Breast epithelium (tissue), 4 donors: ENCODE results near the gene PARP15. TPM values are rescaled to one million over a fixed set of nuclear protein-coding genes. Genes with fewer than 3 reads are reported as not detected.

ENCODE experiments used
- DNase-seq, 2 donors: peaks; one replicate each; pipeline ENCODE4 v3.0.0-alpha.2; 2019; ENCODE audit warnings: low spot score in 2 of 2
- H3K27ac ChIP-seq, 2 donors: fragments of 200-600 bp; sonication (generic) in 1 of 2; one replicate each; pipeline ENCODE4 v1.5.1; 2016 to 2019; ENCODE audit warnings: mild to moderate bottlenecking in 1 of 2
- H3K27me3 ChIP-seq, 2 donors: fragments of 200-600 bp; sonication (generic) in 1 of 2; one replicate each; pipeline versions ENCODE4 v1.5.1 to v1.6.0; 2017 to 2019; ENCODE audit warnings: control low read depth in 1 of 2, mild to moderate bottlenecking in 1 of 2
- H3K36me3 ChIP-seq: fragments of 200-600 bp; one replicate; pipeline ENCODE4 v1.5.1; 2019
- H3K4me1 ChIP-seq, 2 donors: fragments of 200-600 bp; sonication (generic); one replicate each; pipeline ENCODE4 v1.5.1; 2016 to 2019; ENCODE audit warnings: control low read depth in 1 of 2
- H3K4me3 ChIP-seq, 3 donors: fragments of 200-600 bp; sonication (generic); 1 replicate in 2 of 3; 2 replicates in 1 of 3; pipeline ENCODE4 v1.5.1; 2016 to 2019; ENCODE audit warnings: mild to moderate bottlenecking in 3 of 3, moderate library complexity in 2 of 3
- H3K9me3 ChIP-seq, 2 donors: fragments of 200-600 bp; sonication (generic) in 1 of 2; one replicate each; pipeline ENCODE4 v1.5.1; 2016 to 2019; ENCODE audit warnings: control low read depth in 1 of 2
- CTCF ChIP-seq, 3 donors: fragments of 450-650 bp; IDR thresholded peaks; one replicate each; pipeline ENCODE4 v1.5.1; 2016 to 2017; ENCODE audit warnings: antibody characterized with exemption in 3 of 3, mild to moderate bottlenecking in 3 of 3, moderate library complexity in 3 of 3
- POLR2A ChIP-seq: fragments of 450-650 bp; IDR thresholded peaks from one replicate; pipeline ENCODE4 v1.6.1; 2016; ENCODE audit warnings: antibody characterized with exemption, mild to moderate bottlenecking, moderate library complexity
- POLR2AphosphoS5 ChIP-seq, 3 donors: sonication (generic); formaldehyde crosslinking; IDR thresholded peaks; one replicate each; pipeline ENCODE4 v1.6.1; 2017; ENCODE audit warnings: antibody characterized with exemption in 3 of 3
- intact Hi-C: fragments of 100-400 bp; cut with DNase I; formaldehyde crosslinking; loops from one replicate; pipeline ENCODE4 v1.15.1; 2023; ENCODE audit warnings: low total_unique reads
- total RNA-seq, 3 donors: library from RNA; depleted of rRNA; stranded (reverse); fragments of >200 nt; gene quantifications; one replicate each; pipeline ENCODE4 v1.1.0, GENCODE V29; 2016

PARP15 gene
- total RNA-seq, 3 donors from 2014 or later = 2.9 to 5.6 (median 5.4) TPM

- H3K27ac ChIP-seq = no peak overlapping the region
- intact Hi-C loops = no loop called here
Measured at GRCh38 chr3:122687298-122687697, 109.8 kb downstream of the PARP15 start.

More at GRCh38 chr3:122687298-122687697, 109.8 kb downstream of the PARP15 start:
- Histone ChIP-seq H3K27me3 (no peaks in the 10 kb centered on the region), H3K9me3 (no peaks in the 10 kb centered on the region), H3K36me3 (no peaks in the 10 kb centered on the region), H3K4me1 (peaks cover 0 to 2% of the 10 kb centered on the region in 2 donors), H3K4me3 (no peak overlapping the region)
- DNase-seq = no peak
- no peak for TF ChIP-seq POLR2AphosphoS5 (IDR thresholded peaks at IDR 0.05)
- TF ChIP-seq CTCF (IDR thresholded peaks at IDR 0.05) = no peak
- TF ChIP-seq POLR2A = no peak

Other genes starting within 250 kb of the PARP15 start
- 10 to 100 TPM; 10.8 to 20.3 (median 15.0) TPM for gene MIX23, start 194.4 kb upstream of the PARP15 start, total RNA-seq
- 10 to 100 TPM; 19.3 to 27.2 (median 26.5) TPM for gene FAM162A, start 193.5 kb upstream of the PARP15 start, total RNA-seq
- 1 to 10 TPM; 4.0 to 8.0 (median 6.2) TPM for gene WDR5B, start 161.6 kb upstream of the PARP15 start, total RNA-seq
- gene KPNA1, start 62.7 kb upstream of the PARP15 start, total RNA-seq = 10 to 100 TPM; 40.3 to 51.7 (median 42.4) TPM
- gene PARP9, start 13.3 kb upstream of the PARP15 start, total RNA-seq = 10 to 100 TPM; 17.4 to 55.1 (median 39.7) TPM
- gene DTX3L, start 13.3 kb upstream of the PARP15 start, total RNA-seq = 10 to 100 TPM; 19.0 to 30.1 (median 29.2) TPM
- gene PARP14, start 103.2 kb downstream of the PARP15 start, total RNA-seq = 10 to 100 TPM; 42.9 to 57.0 (median 49.8) TPM
- 10 to 100 TPM; 11.7 to 18.6 (median 15.7) TPM for gene HSPBAP1, start 216.2 kb downstream of the PARP15 start, total RNA-seq
- 10 to 100 TPM; 14.1 to 17.7 (median 17.6) TPM for gene SLC49A4, start 217.4 kb downstream of the PARP15 start, total RNA-seq